Pancreas (tissue), 10 donors: Measurements from ENCODE around the gene MEDAG. TPM values are rescaled to one million over a fixed set of nuclear protein-coding genes. Genes with fewer than 3 reads are reported as not detected.
A peak's percentile ranks its signal among the peaks of the same experiment; 100 is the strongest.

Experiments
- ATAC-seq, 4 donors: fragments of 200-7000 bp; cut with Tn5 transposase; one replicate each; pipeline versions ENCODE4 v1.8.0 to v1.9.1; 2020; ENCODE audit warnings: mild to moderate bottlenecking in 4 of 4, moderate library complexity in 4 of 4
- DNase-seq, 6 donors: peaks; one replicate each; pipeline ENCODE4 v3.0.0-alpha.2; 2020
- FAIRE-seq: peaks from 2 replicates; lab custom pipeline; 2012; peaks lifted over from hg19 to GRCh38; lab: Jason Lieb, UNC
- H3K27ac ChIP-seq, 4 donors: fragments of 200-600 bp; sonication (generic); 1 replicate in 3 of 4; 2 replicates in 1 of 4; pipeline versions ENCODE4 v1.5.0 to v1.8.0; 2020
- H3K27me3 ChIP-seq, 4 donors: fragments of 200-600 bp; one replicate each; pipeline ENCODE4 v1.8.0; 2021
- H3K36me3 ChIP-seq, 3 donors: fragments of 200-600 bp; sonication (generic) in 1 of 3; one replicate each; pipeline versions ENCODE4 v1.5.0 to v1.8.0; 2020 to 2021
- H3K4me1 ChIP-seq, 3 donors: fragments of 200-600 bp; one replicate each; pipeline ENCODE4 v1.8.0; 2021
- H3K4me3 ChIP-seq, 4 donors: fragments of 200-600 bp; sonication (generic) in 2 of 4; one replicate each; pipeline versions ENCODE4 v1.5.0 to v1.8.0; 2020 to 2021
- H3K9me3 ChIP-seq, 4 donors: fragments of 200-600 bp; one replicate each; pipeline ENCODE4 v1.8.0; 2021
- WGBS, 2 donors: extraction: QIAGEN DNeasy Blood & Tissue Kit; methylation state at CpG; one replicate each; pipeline ENCODE4 v1.1.7; 2013; 5-methylcytosine and 5-hydroxymethylcytosine counted together
- intact Hi-C, 3 donors: fragments of 100-400 bp; cut with DNase I; formaldehyde crosslinking; loops; one replicate each; pipeline versions ENCODE4 v1.11.1 to v1.14.2; 2022
- polyA plus RNA-seq, 2 donors: library from polyadenylated mRNA; stranded (reverse); fragments of 200-250 nt; gene quantifications; one replicate each; pipeline ENCODE4 v1.2.3, GENCODE V29; 2013
- total RNA-seq, 6 donors: library from RNA; stranded (reverse); fragmentation: NEBNext Ultra II Directional in 4 of 6; extraction: Animal tissue kit (Norgen Biotek cat#: 25700) in 4 of 6; gene quantifications; one replicate each; pipeline versions ENCODE4 v1.2.1 to v1.2.4, GENCODE V29; 2021 to 2023
- TF ChIP-seq, protein P1 (sequence below), 4 donors: fragments of 200-600 bp; sonication (generic) in 3 of 4; IDR thresholded peaks; one replicate each; pipeline versions ENCODE4 v1.5.0 to v1.8.0; 2021; ENCODE audit warnings: antibody characterized with exemption in 4 of 4
- donor health status: healthy with polysubstance abuse.
- donor health status: DM: no; HTN: no; CAD: no; lungs with moderate emphysema.
- donor health status: DM: no; HTN: no; CAD: no.
- donor health status: control.
- donor health status: control.
- donor health status: Bipolar disorder and iron deficiency.
- donor health status: DM: yes; HTN: yes; CAD: no.
- donor health status: DM: no; HTN: no; CAD: no.
- donor health status: DM: no; HTN: no; CAD: no.
- donor health status: DM: yes; HTN: yes; CAD: no.

The MEDAG gene
- total and polyA plus RNA-seq, 8 donors: 0.56 to 6.7 (median 3.7) TPM

DNA sequence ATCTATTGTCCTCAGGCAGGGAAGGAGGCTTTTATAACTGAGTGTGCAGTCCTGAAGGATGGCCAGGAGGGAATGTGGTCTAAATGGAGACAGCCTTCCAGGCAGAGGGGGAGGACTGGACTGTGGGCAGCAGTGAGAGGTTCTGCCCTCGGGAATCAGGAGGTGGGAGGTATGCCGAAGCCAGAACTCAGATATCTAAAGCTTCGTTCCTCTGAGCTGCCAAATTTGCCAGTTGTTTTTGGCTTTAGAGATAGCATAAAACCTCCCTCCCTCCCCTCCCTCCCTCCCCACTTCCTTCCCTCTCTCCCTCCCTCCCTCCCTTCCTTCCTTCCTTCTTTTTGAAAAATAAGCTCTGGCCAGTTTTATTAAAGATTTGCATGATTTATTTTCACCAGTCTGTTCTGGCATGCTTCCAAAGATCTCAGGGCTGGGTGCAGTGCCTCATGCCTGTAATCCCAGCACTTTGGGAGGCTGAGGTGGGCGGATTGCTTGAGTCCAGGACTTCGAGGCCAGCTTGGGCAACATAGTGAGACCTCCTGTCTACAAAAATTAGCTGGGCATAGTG lies 2.4 kb downstream of the MEDAG start:
- Histone ChIP-seq H3K4me1 (no peaks in the 10 kb centered on the region), H3K27ac (no peak overlapping the region), H3K27me3 (peaks cover 0 to 12% (median 4%) of the 10 kb centered on the region in 4 donors), H3K9me3 (no peaks in the 10 kb centered on the region), H3K4me3 (no peak overlapping the region), H3K36me3 (no peaks in the 10 kb centered on the region)
- ATAC-seq (peak in 2 of 4 donors; percentile 33), DNase-seq (no peak), FAIRE-seq (no peak)
- 16 to 26% methylated on average over 5 of the region's 5 CpGs for WGBS, 2 donors
- intact Hi-C loops: no loop called here
- TF ChIP-seq, protein P1, sequence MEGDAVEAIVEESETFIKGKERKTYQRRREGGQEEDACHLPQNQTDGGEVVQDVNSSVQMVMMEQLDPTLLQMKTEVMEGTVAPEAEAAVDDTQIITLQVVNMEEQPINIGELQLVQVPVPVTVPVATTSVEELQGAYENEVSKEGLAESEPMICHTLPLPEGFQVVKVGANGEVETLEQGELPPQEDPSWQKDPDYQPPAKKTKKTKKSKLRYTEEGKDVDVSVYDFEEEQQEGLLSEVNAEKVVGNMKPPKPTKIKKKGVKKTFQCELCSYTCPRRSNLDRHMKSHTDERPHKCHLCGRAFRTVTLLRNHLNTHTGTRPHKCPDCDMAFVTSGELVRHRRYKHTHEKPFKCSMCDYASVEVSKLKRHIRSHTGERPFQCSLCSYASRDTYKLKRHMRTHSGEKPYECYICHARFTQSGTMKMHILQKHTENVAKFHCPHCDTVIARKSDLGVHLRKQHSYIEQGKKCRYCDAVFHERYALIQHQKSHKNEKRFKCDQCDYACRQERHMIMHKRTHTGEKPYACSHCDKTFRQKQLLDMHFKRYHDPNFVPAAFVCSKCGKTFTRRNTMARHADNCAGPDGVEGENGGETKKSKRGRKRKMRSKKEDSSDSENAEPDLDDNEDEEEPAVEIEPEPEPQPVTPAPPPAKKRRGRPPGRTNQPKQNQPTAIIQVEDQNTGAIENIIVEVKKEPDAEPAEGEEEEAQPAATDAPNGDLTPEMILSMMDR (IDR thresholded peaks at IDR 0.05): no peak

DNA sequence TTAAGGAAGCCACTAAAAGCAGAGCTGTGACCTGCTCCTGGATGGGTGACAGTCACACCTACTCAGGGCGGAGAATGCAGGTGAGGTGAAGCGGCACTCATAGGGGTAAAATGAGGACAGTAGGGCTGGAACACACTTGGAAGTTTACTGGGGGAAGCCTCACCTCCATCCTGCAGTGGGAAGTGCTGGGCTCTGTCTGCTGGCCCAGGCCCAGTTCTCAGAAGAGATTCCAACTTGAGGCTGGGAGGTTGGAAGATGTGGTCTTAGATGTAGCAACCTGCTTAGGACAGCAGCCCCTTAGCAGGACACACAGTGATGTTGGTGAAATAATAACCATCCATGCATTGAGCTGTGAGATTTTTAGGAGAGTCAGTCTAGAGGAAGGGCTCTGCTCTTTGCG lies 4.6 kb downstream of the MEDAG start:
- FAIRE-seq: no peak
- no peak overlapping the region for H3K4me3 ChIP-seq
- H3K27ac ChIP-seq: no peak overlapping the region
- H3K4me1 ChIP-seq: no peaks in the 10 kb centered on the region
- TF ChIP-seq, protein P1 (IDR thresholded peaks at IDR 0.05): no peak
- no peak for DNase-seq
- no peaks in the 10 kb centered on the region for H3K36me3 ChIP-seq
- intact Hi-C loops: no loop called here
- H3K27me3 ChIP-seq: peaks cover 0 to 4% (median 3%) of the 10 kb centered on the region in 4 donors
- no peak for ATAC-seq
- WGBS, 2 donors: 77 to 78% methylated on average over 3 of the region's 3 CpGs
- no peaks in the 10 kb centered on the region for H3K9me3 ChIP-seq

DNA sequence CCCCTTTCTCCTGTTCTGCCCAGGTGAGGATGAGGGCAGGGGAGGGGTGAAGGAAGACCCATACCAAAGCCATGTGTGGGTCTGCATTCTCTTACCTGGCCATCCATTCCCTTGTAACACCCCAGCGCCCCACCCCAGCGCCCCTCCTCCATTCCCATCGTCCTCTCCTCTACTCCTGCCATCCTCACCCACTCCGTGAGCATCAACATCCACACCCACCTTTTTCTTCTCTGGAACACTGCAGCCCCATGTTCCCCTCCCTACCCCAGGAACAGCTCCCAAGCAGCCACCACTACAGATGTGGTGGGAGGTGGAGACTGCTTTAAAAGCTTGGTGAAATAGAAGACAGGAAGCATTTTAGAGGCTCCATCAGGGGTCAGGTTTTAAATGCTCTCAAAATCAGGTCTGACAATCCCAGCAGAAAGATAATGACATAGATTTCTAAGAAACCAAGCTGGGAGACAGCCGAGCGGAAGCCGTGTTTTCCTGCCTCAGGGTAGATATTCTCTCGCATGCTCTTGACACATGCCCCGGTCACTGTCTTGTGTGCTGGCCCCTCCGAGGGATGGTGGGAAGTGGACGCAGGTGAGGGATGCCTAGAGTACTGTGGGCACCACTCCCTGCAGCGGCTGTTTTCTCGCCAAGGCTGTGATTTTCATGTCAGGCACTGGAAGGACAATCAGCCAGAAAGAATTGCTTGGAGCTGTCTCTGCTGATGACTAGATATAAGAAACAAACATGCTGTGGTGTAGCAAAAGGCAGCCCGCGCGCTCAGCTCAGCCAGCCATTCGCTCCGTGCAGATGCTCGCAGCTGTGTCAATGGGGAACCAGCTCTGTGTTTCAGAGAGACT lies 9.8 kb downstream of the MEDAG start:
- Histone ChIP-seq H3K9me3 (no peaks in the 10 kb centered on the region), H3K36me3 (no peaks in the 10 kb centered on the region), H3K27me3 (no peaks in the 10 kb centered on the region), H3K4me1 (no peaks in the 10 kb centered on the region), H3K27ac (no peak overlapping the region), H3K4me3 (no peak overlapping the region)
- 55 to 64% methylated on average over 19 of the region's 19 CpGs for WGBS, 2 donors
- FAIRE-seq (no peak), ATAC-seq (no peak), DNase-seq (no peak)
- intact Hi-C loops: no loop called here
- TF ChIP-seq, protein P1 (IDR thresholded peaks at IDR 0.05): no peak

DNA sequence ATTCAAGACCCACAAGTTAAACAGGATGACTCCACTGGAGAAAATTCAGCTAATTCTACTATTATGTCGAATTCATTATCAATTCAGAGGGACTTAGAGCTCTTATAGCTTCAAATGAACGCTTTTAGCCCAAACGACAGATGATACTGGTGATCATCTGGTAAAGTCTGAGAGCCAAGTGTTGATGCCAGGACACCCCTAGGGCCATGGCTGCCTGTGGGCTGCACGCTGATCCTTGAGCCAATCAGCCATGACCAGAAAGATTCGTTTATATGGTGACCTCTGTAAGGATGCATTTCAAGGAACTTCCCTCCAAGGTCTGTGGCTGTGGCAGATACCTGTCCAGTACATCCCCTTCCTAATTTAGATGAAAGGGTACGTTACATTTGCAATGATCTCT lies 10.9 kb downstream of the MEDAG start:
- WGBS, 2 donors: 60 to 67% methylated on average over 6 of the region's 6 CpGs
- TF ChIP-seq, protein P1 (IDR thresholded peaks at IDR 0.05): no peak
- DNase-seq: no peak
- no peaks in the 10 kb centered on the region for H3K4me1 ChIP-seq
- H3K4me3 ChIP-seq: no peak overlapping the region
- FAIRE-seq: no peak
- intact Hi-C loops: no loop called here
- no peak for ATAC-seq
- no peaks in the 10 kb centered on the region for H3K9me3 ChIP-seq
- H3K36me3 ChIP-seq: no peaks in the 10 kb centered on the region
- H3K27me3 ChIP-seq: no peaks in the 10 kb centered on the region
- H3K27ac ChIP-seq: no peak overlapping the region
